GM12892 (cell line): ENCODE results near the gene TRPC6.

Experiments
- POLR2AphosphoS5 ChIP-seq: IDR thresholded peaks from 2 replicates; pipeline ENCODE4 v1.6.1; 2011; ENCODE audit warnings: low read depth, low read length, control low read depth
- TAF1 ChIP-seq: IDR thresholded peaks from 2 replicates; pipeline ENCODE4 v1.6.1; 2011; ENCODE audit warnings: low read depth, mild to moderate bottlenecking, control low read depth, low read length, borderline replicate concordance

DNA sequence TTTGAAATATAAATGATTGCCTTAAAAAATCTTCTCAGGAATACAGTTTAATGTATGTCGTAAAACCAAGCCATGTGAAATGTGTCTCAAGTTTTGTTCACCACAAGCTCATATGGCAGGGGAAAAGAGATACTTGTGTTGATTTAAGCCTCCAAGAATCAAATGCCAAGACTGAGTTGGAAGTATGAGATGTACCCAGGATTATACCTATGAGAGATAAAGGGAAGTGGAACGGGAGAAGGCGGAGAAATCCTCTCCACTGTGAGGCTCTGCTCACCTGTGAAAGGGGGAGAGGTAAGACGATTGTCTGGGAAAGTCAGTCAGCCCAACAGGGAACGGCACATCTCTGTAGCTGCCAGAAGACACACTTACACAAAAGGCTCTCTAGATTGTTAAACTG, 124.8 kb downstream of the TRPC6 start:
- TF ChIP-seq TAF1 (no peak), POLR2AphosphoS5 (no peak)
